GM12892 (cell line): Measurements from ENCODE around the gene SPEG.

Experiments
- DNase-seq: peaks from one replicate; pipeline ENCODE4 v3.0.0; 2011; ENCODE audit not compliant: insufficient read length
- FAIRE-seq: peaks from 2 replicates; lab custom pipeline; 2011; peaks lifted over from hg19 to GRCh38; lab: Jason Lieb, UNC
- POLR2A ChIP-seq: IDR thresholded peaks from 2 replicates; pipeline ENCODE4 v1.6.1; 2011; ENCODE audit warnings: low read depth, low read length, control low read depth
- POLR2AphosphoS5 ChIP-seq: IDR thresholded peaks from 2 replicates; pipeline ENCODE4 v1.6.1; 2011; ENCODE audit warnings: low read depth, low read length, control low read depth
- TAF1 ChIP-seq: IDR thresholded peaks from 2 replicates; pipeline ENCODE4 v1.6.1; 2011; ENCODE audit warnings: low read depth, mild to moderate bottlenecking, control low read depth, low read length, borderline replicate concordance

The SPEG gene

DNA sequence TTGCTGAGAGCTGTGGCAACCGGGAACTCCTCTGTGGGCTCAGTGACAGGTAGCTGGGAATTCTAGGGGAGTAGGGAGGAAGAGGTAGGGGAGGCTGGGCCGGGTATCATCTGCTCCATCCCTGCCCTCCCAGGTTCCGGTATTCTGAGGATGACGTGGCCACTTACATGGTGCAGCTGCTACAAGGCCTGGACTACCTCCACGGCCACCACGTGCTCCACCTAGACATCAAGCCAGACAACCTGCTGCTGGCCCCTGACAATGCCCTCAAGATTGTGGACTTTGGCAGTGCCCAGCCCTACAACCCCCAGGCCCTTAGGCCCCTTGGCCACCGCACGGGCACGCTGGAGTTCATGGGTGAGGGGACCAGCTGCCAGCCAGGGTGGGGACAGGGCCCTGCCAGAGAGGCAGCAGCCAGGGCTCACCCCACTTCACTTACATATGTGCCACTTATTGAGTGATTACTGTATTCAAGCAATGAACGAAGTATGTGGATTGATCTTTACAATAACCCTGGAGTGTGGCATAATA, 56.0 kb downstream of the SPEG start:
- FAIRE-seq (no peak), DNase-seq (no peak)
- no peak for TF ChIP-seq POLR2A

GRCh38 chr2:219491278-219491963, 56.8 kb downstream of the SPEG start:
- no peak for DNase-seq
- no peak for FAIRE-seq
- TF ChIP-seq POLR2A (no peak), TAF1 (no peak), POLR2AphosphoS5 (no peak)

DNA sequence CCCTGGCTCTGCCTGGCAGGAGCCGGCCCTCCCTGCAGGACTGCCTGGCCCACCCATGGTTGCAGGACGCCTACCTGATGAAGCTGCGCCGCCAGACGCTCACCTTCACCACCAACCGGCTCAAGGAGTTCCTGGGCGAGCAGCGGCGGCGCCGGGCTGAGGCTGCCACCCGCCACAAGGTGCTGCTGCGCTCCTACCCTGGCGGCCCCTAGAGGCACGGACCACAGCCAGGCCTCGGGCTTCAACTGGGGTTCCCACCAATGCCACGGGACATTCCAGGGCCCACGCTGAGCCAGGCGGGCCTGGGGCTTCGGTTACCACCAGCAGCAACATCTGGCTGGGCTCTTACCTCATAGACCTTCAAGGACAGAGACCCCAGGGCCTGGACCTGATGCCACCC, 57.9 kb downstream of the SPEG start:
- DNase-seq (no peak), FAIRE-seq (no peak)
- no peak for TF ChIP-seq TAF1
- no peak for TF ChIP-seq POLR2AphosphoS5
- TF ChIP-seq POLR2A: no peak

DNA sequence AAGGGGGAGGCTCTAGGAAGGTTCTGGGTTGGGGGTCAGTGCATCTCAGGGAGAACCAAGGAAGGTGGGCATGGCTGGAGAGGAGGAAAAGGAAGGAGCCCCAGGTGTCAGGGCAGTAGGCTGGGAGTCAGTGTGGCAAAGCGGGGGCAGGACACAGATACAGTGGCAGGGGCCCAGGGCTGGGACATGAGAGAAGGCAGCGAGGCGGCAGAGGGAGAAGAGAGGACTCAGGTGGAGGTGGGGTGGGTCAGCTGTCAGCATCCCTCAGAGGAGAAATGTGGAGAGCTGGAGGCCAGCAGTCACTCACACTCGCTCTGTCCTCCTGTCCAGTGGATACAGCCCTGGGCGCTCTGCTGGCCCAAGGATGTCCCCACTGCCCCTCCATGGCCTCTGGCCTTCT, 58.4 kb downstream of the SPEG start:
- FAIRE-seq (no peak), DNase-seq (no peak)
- TF ChIP-seq TAF1 (no peak), POLR2A (no peak), POLR2AphosphoS5 (no peak)

- DNase-seq: no peak
- TF ChIP-seq POLR2A (no peak), TAF1 (no peak), POLR2AphosphoS5 (no peak)
- no peak for FAIRE-seq
These were observed 60.4 kb downstream of the SPEG start for GRCh38 chr2:219494952-219495530.

- FAIRE-seq: no peak
- TF ChIP-seq TAF1 (no peak), POLR2A (no peak), POLR2AphosphoS5 (no peak)
- DNase-seq: peak; percentile 70
These were observed 61.0 kb downstream of the SPEG start for GRCh38 chr2:219495531-219496122.

DNA sequence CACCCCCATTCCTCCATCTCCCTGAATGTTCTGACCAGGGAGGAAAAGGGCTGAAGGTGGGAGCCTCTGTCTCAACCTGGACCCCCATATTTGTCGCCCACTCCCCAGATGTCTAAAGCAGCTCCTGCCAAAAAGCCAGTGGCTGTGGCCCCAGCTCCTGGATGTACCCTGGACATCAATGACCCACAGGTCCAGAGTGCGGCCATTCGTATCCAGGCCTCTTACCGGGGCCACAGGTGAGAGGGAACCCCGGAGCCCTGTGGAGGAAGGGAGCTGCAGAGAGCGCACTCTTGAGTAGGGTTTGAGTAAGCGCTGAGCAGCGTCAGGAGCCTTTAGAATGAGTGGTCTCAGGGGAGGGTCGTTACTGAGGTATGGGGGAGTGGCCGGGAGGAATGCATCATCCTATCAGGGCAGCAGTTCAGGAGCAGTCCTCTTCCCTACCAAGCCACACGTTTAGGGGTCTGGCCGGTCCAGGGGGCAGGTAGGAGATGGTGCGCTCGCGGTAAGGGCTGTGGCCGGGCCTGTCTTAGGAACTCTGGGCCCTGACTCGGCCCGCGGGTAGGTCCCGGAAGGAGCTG, 61.7 kb downstream of the SPEG start:
- FAIRE-seq: no peak
- no peak for TF ChIP-seq POLR2A
- no peak for TF ChIP-seq POLR2AphosphoS5
- no peak for TF ChIP-seq TAF1
- no peak for DNase-seq

DNA sequence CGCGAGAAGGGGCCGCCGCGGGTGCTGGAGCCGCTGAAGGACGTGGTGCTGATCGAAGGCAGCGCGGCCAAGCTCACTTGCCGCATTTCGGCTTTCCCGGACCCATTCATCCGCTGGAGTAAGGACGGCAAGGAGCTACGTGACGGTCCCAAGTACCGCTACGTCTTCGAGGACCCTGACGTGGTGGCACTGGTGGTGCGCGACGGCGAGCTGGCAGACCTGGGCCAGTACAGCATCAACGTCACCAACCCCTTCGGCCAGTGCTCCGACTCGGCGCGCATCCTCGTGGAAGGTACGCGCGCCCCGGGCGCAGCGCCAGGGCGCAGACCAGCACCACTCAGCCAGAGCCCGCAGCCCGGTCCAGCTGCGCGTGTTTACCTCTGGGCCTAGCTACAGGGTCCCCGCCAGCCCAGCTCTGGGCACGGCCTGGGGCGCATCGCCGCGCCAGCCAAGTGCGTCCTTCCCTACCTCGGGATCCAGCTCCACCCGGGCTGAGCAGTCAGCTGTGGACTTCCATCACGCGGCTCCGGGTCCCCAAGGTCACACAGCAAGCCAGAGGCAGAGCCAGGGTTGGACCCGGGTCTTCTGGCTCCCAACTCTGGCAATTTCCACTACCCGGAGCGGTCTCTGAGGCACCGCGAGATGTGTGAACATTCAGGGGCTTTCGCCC, 62.3 kb downstream of the SPEG start:
- no peak for TF ChIP-seq POLR2A
- TF ChIP-seq TAF1: no peak
- TF ChIP-seq POLR2AphosphoS5: no peak
- no peak for DNase-seq
- FAIRE-seq: no peak

DNA sequence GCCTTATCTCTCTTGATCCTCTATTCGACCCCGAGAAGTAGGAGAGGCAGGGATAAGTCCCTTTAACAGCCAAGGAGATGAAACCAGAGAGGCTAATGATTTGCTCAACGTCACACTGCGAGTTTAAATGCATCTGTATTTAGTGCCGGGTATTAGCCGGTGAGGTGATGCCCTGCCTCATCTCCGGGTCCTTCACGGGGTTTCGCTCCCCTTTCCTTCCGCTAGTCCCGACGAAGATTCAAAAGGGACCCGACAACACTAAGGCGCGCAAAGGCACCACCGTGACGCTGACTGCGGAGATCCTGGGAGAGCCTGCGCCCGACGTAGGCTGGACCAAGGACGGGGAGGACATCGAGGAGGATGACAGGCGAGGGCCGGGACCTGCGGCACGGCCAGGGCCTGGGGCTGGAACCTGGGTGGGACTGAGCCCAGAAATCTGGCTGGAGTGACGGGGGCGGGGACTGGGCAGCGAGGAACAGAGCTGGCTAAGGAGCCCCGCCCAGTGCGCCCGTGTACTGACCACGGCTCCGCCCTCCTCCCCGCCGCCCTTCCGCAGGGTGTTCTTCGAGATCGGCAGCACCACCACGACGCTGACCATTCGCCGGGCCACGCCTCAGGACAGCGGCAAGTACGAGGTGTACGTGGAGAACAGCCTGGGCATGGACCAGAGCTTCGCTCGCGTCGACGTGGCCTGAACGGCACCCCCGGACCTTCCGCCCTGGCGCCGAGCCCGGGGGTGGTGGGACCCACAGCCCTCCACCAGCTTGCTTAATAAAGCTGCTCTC, 63.0 kb downstream of the SPEG start:
- FAIRE-seq (no peak), DNase-seq (peak; percentile 57)
- no peak for TF ChIP-seq TAF1
- TF ChIP-seq POLR2AphosphoS5: no peak
- TF ChIP-seq POLR2A: no peak

GRCh38 chr2:219498280-219499057, 63.8 kb downstream of the SPEG start, which contains the start of gene GMPPA:
GMPPA (plus strand) TSS chr2:219498891; CDS start chr2:219499976, 1,085 bp downstream.
- peak; percentile 98 for FAIRE-seq
- peak; percentile 98 for DNase-seq
- TF ChIP-seq POLR2AphosphoS5 (peak; percentile 91), POLR2A (peak; percentile 88), TAF1 (peak; percentile 90)
